Loucy (cell line): Measurements from ENCODE around the gene ANO2.

Source experiments
- H2AFZ ChIP-seq: fragments of 200-600 bp; sonication (generic); 2 replicates; pipeline ENCODE4 v1.6.0; 2016; ENCODE audit warnings: antibody characterized with exemption, mild to moderate bottlenecking, low read length, moderate library complexity
- H3F3A ChIP-seq: fragments of 200-600 bp; 2 replicates; pipeline ENCODE4 v1.6.0; 2016; ENCODE audit warnings: antibody characterized with exemption, low read depth, mild to moderate bottlenecking
- H3K27me3 ChIP-seq: fragments of 200-600 bp; sonication (generic); 2 replicates; pipeline ENCODE4 v1.6.1; 2014; ENCODE audit warnings: low read length, mild to moderate bottlenecking; ENCODE audit not compliant: insufficient read depth, poor library complexity, severe bottlenecking
- H3K36me3 ChIP-seq: fragments of 200-600 bp; sonication (generic); 2 replicates; pipeline ENCODE4 v1.6.1; 2016; ENCODE audit warnings: low read length; ENCODE audit not compliant: insufficient read depth
- H3K4me1 ChIP-seq: fragments of 200-600 bp; sonication (generic); 2 replicates; pipeline ENCODE4 v1.5.1; 2014; ENCODE audit warnings: low read length, mild to moderate bottlenecking; ENCODE audit not compliant: insufficient read depth, poor library complexity, severe bottlenecking
- H3K4me2 ChIP-seq: fragments of 200-600 bp; sonication (generic); 2 replicates; pipeline ENCODE4 v1.6.0; 2014; ENCODE audit warnings: antibody characterized with exemption, low read length, low read depth, mild to moderate bottlenecking; ENCODE audit not compliant: poor library complexity, severe bottlenecking
- H3K4me3 ChIP-seq: fragments of 200-600 bp; sonication (generic); 2 replicates; pipeline ENCODE4 v1.5.1; 2014; ENCODE audit warnings: low read length, mild to moderate bottlenecking, mixed read lengths; ENCODE audit not compliant: poor library complexity, severe bottlenecking
- H3K79me2 ChIP-seq: fragments of 200-600 bp; sonication (generic); 2 replicates; pipeline ENCODE4 v1.6.1; 2014; ENCODE audit warnings: low read length; ENCODE audit not compliant: insufficient read depth
- H3K9ac ChIP-seq: fragments of 200-600 bp; sonication (generic); 2 replicates; pipeline ENCODE4 v1.6.0; 2014; ENCODE audit warnings: mild to moderate bottlenecking, low read depth, low read length, moderate library complexity; ENCODE audit not compliant: poor library complexity, severe bottlenecking
- H3K9me2 ChIP-seq: fragments of 200-600 bp; sonication (generic); replicated peaks from 2 replicates; pipeline ENCODE4 v1.6.1; 2016; ENCODE audit warnings: low read depth, low read length, mixed read lengths
- H3K9me3 ChIP-seq: fragments of 200-600 bp; sonication (generic); 2 replicates; pipeline ENCODE4 v1.6.1; 2014; ENCODE audit warnings: mild to moderate bottlenecking, antibody characterized with exemption, low read length, low read depth; ENCODE audit not compliant: insufficient read depth
- H4K20me1 ChIP-seq: fragments of 200-600 bp; sonication (generic); 2 replicates; pipeline ENCODE4 v1.6.0; 2014; ENCODE audit warnings: antibody characterized with exemption, low read length, mild to moderate bottlenecking; ENCODE audit not compliant: insufficient read depth, poor library complexity, severe bottlenecking
- CTCF ChIP-seq: fragments of 200-600 bp; sonication (generic); conservative IDR thresholded peaks from 2 replicates; pipeline ENCODE4 v1.5.1; 2014; ENCODE audit warnings: mild to moderate bottlenecking, antibody characterized with exemption, low read length
- EZH2phosphoT487 ChIP-seq: fragments of 200-600 bp; IDR thresholded peaks from 2 replicates; pipeline ENCODE4 v1.6.1; 2018; ENCODE audit warnings: antibody characterized with exemption, mild to moderate bottlenecking, moderate library complexity, borderline replicate concordance

ANO2 gene

GRCh38 chr12:5953835-5954586 lies 9.0 kb upstream of the ANO2 start:
- Histone ChIP-seq H3K36me3 (no peaks in the 10 kb centered on the region), H3K9me3 (no peaks in the 10 kb centered on the region), H3K79me2 (no peaks in the 10 kb centered on the region), H3K4me2 (no peak overlapping the region), H4K20me1 (no peaks in the 10 kb centered on the region), H3K9ac (no peak overlapping the region), H2AFZ (no peak overlapping the region), H3K4me3 (no peak overlapping the region), H3K4me1 (no peaks in the 10 kb centered on the region), H3K9me2 (no peaks in the 10 kb centered on the region), H3K27me3 (no peaks in the 10 kb centered on the region), H3F3A (no peaks in the 10 kb centered on the region)
- TF ChIP-seq EZH2phosphoT487 (no peak), CTCF (no peak)

- no peaks in the 10 kb centered on the region for H3K27me3 ChIP-seq
- TF ChIP-seq CTCF (no peak), EZH2phosphoT487 (no peak)
- no peaks in the 10 kb centered on the region for H3K36me3 ChIP-seq
- H3K9me3 ChIP-seq: no peaks in the 10 kb centered on the region
- no peaks in the 10 kb centered on the region for H3K9me2 ChIP-seq
- H3K4me2 ChIP-seq: no peak overlapping the region
- H3K79me2 ChIP-seq: no peaks in the 10 kb centered on the region
- H2AFZ ChIP-seq: no peak overlapping the region
- no peaks in the 10 kb centered on the region for H3F3A ChIP-seq
- no peak overlapping the region for H3K9ac ChIP-seq
- no peak overlapping the region for H3K4me3 ChIP-seq
- no peaks in the 10 kb centered on the region for H4K20me1 ChIP-seq
- no peaks in the 10 kb centered on the region for H3K4me1 ChIP-seq
Measured at GRCh38 chr12:5952031-5952430, 7.0 kb upstream of the ANO2 start.

DNA sequence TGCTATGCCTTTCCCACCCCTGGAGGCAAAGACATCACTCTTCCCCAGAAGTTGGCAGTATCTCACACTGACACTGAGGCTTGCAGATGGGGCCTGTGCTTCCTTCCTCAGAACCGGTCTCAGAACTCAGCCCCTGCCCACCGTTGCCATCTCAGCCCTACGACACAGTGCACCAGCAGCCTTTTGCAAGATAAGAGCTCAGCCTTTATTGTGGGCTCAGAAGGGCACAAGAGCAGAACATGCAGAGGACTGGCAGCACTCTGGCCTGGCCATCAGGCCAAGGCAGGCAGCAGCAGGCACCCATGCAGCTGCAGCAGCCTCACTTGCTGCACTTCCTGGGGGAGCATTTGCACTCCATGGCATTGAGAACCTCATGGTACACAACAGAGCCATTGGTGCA lies 3.6 kb upstream of the ANO2 start:
- Histone ChIP-seq H3K4me1 (no peaks in the 10 kb centered on the region), H3K9me3 (no peaks in the 10 kb centered on the region), H3K4me2 (no peak overlapping the region), H3K79me2 (no peaks in the 10 kb centered on the region), H3K9ac (no peak overlapping the region), H3K27me3 (no peaks in the 10 kb centered on the region), H3K9me2 (no peaks in the 10 kb centered on the region), H2AFZ (no peak overlapping the region), H3F3A (no peaks in the 10 kb centered on the region), H3K36me3 (no peaks in the 10 kb centered on the region), H4K20me1 (no peaks in the 10 kb centered on the region), H3K4me3 (no peak overlapping the region)
- no peak for TF ChIP-seq CTCF
- TF ChIP-seq EZH2phosphoT487: no peak
